ENCODE results near the gene TRPM8. TPM values are rescaled to one million over a fixed set of nuclear protein-coding genes. Genes with fewer than 3 reads are reported as not detected.

Gene TRPM8
- total and polyA plus RNA-seq, 2 donors (not counting 1 experiment from before 2014, with no cell fraction given), result 0.49 to 0.99 TPM

- no peak overlapping the region for H3K9ac ChIP-seq (ENCODE audit: insufficient read depth, low read length)
- H3K79me2 ChIP-seq (ENCODE audit: control insufficient read depth, insufficient read depth, low read length), result no peaks in the 10 kb centered on the region
- DNase-seq (ENCODE audit: low read depth in 2 of 2), result no peak
- peaks cover 4% of the 10 kb centered on the region for H3K27me3 ChIP-seq (ENCODE audit: control insufficient read depth, insufficient read depth, low read length)
- H2AFZ ChIP-seq (ENCODE audit: low read length), result no peak overlapping the region
- H3K4me2 ChIP-seq (ENCODE audit: extremely low read depth, insufficient read depth, low read length), result no peak overlapping the region
- TF ChIP-seq CTCF (conservative IDR thresholded peaks at IDR 0.05 in 1 of 2, IDR thresholded peaks at IDR 0.05 in 1 of 2; ENCODE audit: low read depth in 1 of 2, low read length in 2 of 2) (peak in 1 of 2 donors; percentile 1), EZH2 (IDR thresholded peaks at IDR 0.05; ENCODE audit: low read length, missing control alignments) (no peak)
- no peaks in the 10 kb centered on the region for H3K9me3 ChIP-seq (ENCODE audit: control insufficient read depth, insufficient read depth, low read depth, low read length)
- H4K20me1 ChIP-seq (ENCODE audit: control insufficient read depth, extremely low read depth, insufficient read depth, low read length), result no peaks in the 10 kb centered on the region
- H3K27ac ChIP-seq (ENCODE audit: insufficient read depth, low read length), result no peak overlapping the region
- no peaks in the 10 kb centered on the region for H3K4me1 ChIP-seq (ENCODE audit: control insufficient read depth, extremely low read depth, insufficient read depth, low read length)
- H3K4me3 ChIP-seq (replicated peaks in 1 of 4; ENCODE audit: control extremely low read depth in 1 of 4, insufficient read depth in 1 of 4, low read depth in 3 of 4, low read length in 4 of 4), result no peak overlapping the region
- no peaks in the 10 kb centered on the region for H3K36me3 ChIP-seq (ENCODE audit: control insufficient read depth, insufficient read depth, low read length)
Measured at GRCh38 chr2:233929352-233930022, 12.3 kb downstream of the TRPM8 start.

- Histone ChIP-seq H3K9ac (ENCODE audit: insufficient read depth, low read length) (no peak overlapping the region), H3K36me3 (ENCODE audit: control insufficient read depth, insufficient read depth, low read length) (no peaks in the 10 kb centered on the region), H2AFZ (ENCODE audit: low read length) (no peak overlapping the region), H3K4me2 (ENCODE audit: extremely low read depth, insufficient read depth, low read length) (no peak overlapping the region), H3K27me3 (ENCODE audit: control insufficient read depth, insufficient read depth, low read length) (peaks cover 6% of the 10 kb centered on the region), H3K27ac (ENCODE audit: insufficient read depth, low read length) (no peak overlapping the region), H3K9me3 (ENCODE audit: control insufficient read depth, insufficient read depth, low read depth, low read length) (no peaks in the 10 kb centered on the region), H4K20me1 (ENCODE audit: control insufficient read depth, extremely low read depth, insufficient read depth, low read length) (no peaks in the 10 kb centered on the region), H3K4me1 (ENCODE audit: control insufficient read depth, extremely low read depth, insufficient read depth, low read length) (no peaks in the 10 kb centered on the region), H3K4me3 (replicated peaks in 1 of 4; ENCODE audit: control extremely low read depth in 1 of 4, insufficient read depth in 1 of 4, low read depth in 3 of 4, low read length in 4 of 4) (no peak overlapping the region), H3K79me2 (ENCODE audit: control insufficient read depth, insufficient read depth, low read length) (no peaks in the 10 kb centered on the region)
- TF ChIP-seq CTCF (conservative IDR thresholded peaks at IDR 0.05 in 1 of 2, IDR thresholded peaks at IDR 0.05 in 1 of 2; ENCODE audit: low read depth in 1 of 2, low read length in 2 of 2) (no peak), EZH2 (IDR thresholded peaks at IDR 0.05; ENCODE audit: low read length, missing control alignments) (no peak)
- DNase-seq (ENCODE audit: low read depth in 2 of 2), result no peak
Measured at GRCh38 chr2:233934524-233934923, 17.4 kb downstream of the TRPM8 start.

- no peak overlapping the region for H2AFZ ChIP-seq (ENCODE audit: low read length)
- no peak overlapping the region for H3K9ac ChIP-seq (ENCODE audit: insufficient read depth, low read length)
- H3K27ac ChIP-seq (ENCODE audit: insufficient read depth, low read length), result no peak overlapping the region
- no peaks in the 10 kb centered on the region for H3K79me2 ChIP-seq (ENCODE audit: control insufficient read depth, insufficient read depth, low read length)
- no peak for DNase-seq (ENCODE audit: low read depth in 2 of 2)
- H3K4me3 ChIP-seq (replicated peaks in 1 of 4; ENCODE audit: control extremely low read depth in 1 of 4, insufficient read depth in 1 of 4, low read depth in 3 of 4, low read length in 4 of 4), result no peak overlapping the region
- no peaks in the 10 kb centered on the region for H3K4me1 ChIP-seq (ENCODE audit: control insufficient read depth, extremely low read depth, insufficient read depth, low read length)
- H4K20me1 ChIP-seq (ENCODE audit: control insufficient read depth, extremely low read depth, insufficient read depth, low read length), result no peaks in the 10 kb centered on the region
- peaks cover 6% of the 10 kb centered on the region for H3K27me3 ChIP-seq (ENCODE audit: control insufficient read depth, insufficient read depth, low read length)
- H3K4me2 ChIP-seq (ENCODE audit: extremely low read depth, insufficient read depth, low read length), result no peak overlapping the region
- no peaks in the 10 kb centered on the region for H3K9me3 ChIP-seq (ENCODE audit: control insufficient read depth, insufficient read depth, low read depth, low read length)
- no peak for TF ChIP-seq EZH2 (IDR thresholded peaks at IDR 0.05; ENCODE audit: low read length, missing control alignments)
- no peak for TF ChIP-seq CTCF (conservative IDR thresholded peaks at IDR 0.05 in 1 of 2, IDR thresholded peaks at IDR 0.05 in 1 of 2; ENCODE audit: low read depth in 1 of 2, low read length in 2 of 2)
- H3K36me3 ChIP-seq (ENCODE audit: control insufficient read depth, insufficient read depth, low read length), result no peaks in the 10 kb centered on the region
Measured at GRCh38 chr2:233935426-233935825, 18.3 kb downstream of the TRPM8 start.
